Mammary epithelial cell (primary cell): ENCODE results near the gene RRP1B.

Experiments used
- EZH2 ChIP-seq: IDR thresholded peaks from 2 replicates; pipeline ENCODE4 v1.6.1; 2012; ENCODE audit warnings: low read length, inconsistent platforms, borderline replicate concordance
- TF ChIP-seq, protein P1 (sequence below), 2 donors: IDR thresholded peaks in 1 of 2; conservative IDR thresholded peaks in 1 of 2; 2 replicates each; pipeline ENCODE4 v1.5.1; 2011 to 2012; ENCODE audit warnings: inconsistent platforms in 2 of 2, low read length in 2 of 2, mild to moderate bottlenecking in 2 of 2, control low read depth in 1 of 2, low read depth in 1 of 2; ENCODE audit not compliant: insufficient read depth in 1 of 2; ENCODE audit errors: extremely low read depth in 1 of 2

DNA sequence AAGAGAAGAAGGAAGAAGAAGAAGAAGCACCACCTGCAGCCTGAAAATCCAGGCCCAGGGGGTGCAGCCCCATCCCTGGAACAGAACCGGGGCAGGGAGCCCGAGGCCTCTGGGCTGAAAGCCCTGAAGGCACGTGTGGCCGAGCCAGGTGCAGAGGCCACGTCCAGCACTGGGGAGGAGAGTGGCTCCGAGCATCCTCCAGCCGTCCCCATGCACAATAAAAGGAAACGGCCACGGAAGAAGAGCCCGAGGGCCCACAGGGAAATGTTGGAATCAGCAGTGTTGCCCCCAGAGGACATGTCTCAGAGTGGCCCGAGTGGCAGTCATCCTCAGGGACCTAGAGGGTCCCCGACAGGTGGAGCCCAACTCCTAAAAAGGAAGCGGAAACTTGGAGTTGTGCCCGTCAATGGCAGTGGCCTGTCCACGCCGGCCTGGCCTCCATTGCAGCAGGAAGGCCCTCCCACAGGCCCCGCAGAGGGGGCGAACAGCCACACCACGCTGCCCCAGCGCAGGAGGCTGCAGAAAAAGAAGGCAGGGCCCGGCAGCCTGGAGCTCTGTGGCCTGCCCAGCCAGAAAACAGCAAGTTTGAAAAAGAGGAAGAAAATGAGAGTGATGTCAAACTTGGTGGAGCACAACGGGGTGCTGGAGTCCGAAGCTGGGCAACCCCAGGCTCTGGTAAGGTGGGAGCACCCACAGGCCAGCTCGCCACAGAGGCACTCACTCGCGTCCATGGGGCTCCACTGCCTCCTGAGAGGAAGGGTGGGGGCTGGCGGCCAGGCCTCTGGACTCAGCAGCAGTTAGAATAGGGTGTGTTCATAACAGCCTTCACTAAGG is 28.4 kb downstream of the RRP1B start:
- TF ChIP-seq, protein P1, sequence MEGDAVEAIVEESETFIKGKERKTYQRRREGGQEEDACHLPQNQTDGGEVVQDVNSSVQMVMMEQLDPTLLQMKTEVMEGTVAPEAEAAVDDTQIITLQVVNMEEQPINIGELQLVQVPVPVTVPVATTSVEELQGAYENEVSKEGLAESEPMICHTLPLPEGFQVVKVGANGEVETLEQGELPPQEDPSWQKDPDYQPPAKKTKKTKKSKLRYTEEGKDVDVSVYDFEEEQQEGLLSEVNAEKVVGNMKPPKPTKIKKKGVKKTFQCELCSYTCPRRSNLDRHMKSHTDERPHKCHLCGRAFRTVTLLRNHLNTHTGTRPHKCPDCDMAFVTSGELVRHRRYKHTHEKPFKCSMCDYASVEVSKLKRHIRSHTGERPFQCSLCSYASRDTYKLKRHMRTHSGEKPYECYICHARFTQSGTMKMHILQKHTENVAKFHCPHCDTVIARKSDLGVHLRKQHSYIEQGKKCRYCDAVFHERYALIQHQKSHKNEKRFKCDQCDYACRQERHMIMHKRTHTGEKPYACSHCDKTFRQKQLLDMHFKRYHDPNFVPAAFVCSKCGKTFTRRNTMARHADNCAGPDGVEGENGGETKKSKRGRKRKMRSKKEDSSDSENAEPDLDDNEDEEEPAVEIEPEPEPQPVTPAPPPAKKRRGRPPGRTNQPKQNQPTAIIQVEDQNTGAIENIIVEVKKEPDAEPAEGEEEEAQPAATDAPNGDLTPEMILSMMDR (conservative IDR thresholded peaks at IDR 0.05 in 1 of 2, IDR thresholded peaks at IDR 0.05 in 1 of 2; ENCODE audit: extremely low read depth in 1 of 2, insufficient read depth in 1 of 2, low read depth in 1 of 2, low read length in 2 of 2), result no peak
- TF ChIP-seq EZH2, result no peak
